ENCODE results near the gene GPC6. TPM values are rescaled to one million over a fixed set of nuclear protein-coding genes. Genes with fewer than 3 reads are reported as not detected.

GPC6 gene
- total and polyA plus RNA-seq, 2 experiments from 2014 or later = 26.0 to 92.8 TPM

DNA sequence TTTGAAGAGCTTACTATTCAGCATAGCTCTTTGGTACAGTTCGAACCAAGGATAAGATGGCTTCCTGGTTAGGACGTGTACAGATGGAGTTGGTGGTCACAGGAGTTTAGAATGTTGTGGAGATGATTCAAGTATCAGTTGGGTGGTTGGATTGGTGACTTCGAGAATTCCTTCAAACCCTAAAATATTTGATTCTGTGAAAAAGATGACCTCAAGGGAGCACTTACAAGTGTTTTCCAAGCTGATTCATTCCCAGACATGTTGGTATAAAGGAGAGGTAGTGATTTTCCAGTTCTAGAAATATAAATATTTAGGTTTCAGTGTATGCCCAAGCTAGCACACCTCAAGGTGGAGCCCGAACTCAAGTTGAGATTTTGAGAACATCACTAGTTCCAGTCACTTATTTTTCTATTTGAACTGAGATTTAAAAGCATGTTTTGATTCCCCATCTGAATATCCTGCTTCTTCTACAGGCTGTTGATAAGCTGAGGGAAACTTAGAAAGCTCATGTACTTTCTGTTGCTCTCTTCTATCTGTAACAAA is 946.8 kb downstream of the GPC6 start:
- 96% methylated on average over 4 of the region's 4 CpGs for WGBS (ENCODE audit: low lambda C conversion rate, missing lambda C conversion rate)
- TF ChIP-seq EZH2 (IDR thresholded peaks at IDR 0.05; ENCODE audit: borderline replicate concordance) (no peak), EZH2phosphoT487 (IDR thresholded peaks at IDR 0.05; ENCODE audit: low read depth, severe bottlenecking, unreplicated experiment) (no peak)
- TF ChIP-seq, protein P1, sequence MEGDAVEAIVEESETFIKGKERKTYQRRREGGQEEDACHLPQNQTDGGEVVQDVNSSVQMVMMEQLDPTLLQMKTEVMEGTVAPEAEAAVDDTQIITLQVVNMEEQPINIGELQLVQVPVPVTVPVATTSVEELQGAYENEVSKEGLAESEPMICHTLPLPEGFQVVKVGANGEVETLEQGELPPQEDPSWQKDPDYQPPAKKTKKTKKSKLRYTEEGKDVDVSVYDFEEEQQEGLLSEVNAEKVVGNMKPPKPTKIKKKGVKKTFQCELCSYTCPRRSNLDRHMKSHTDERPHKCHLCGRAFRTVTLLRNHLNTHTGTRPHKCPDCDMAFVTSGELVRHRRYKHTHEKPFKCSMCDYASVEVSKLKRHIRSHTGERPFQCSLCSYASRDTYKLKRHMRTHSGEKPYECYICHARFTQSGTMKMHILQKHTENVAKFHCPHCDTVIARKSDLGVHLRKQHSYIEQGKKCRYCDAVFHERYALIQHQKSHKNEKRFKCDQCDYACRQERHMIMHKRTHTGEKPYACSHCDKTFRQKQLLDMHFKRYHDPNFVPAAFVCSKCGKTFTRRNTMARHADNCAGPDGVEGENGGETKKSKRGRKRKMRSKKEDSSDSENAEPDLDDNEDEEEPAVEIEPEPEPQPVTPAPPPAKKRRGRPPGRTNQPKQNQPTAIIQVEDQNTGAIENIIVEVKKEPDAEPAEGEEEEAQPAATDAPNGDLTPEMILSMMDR (IDR thresholded peaks at IDR 0.05; ENCODE audit: poor library complexity) = no peak
- no peak overlapping the region for H3K4me2 ChIP-seq

DNA sequence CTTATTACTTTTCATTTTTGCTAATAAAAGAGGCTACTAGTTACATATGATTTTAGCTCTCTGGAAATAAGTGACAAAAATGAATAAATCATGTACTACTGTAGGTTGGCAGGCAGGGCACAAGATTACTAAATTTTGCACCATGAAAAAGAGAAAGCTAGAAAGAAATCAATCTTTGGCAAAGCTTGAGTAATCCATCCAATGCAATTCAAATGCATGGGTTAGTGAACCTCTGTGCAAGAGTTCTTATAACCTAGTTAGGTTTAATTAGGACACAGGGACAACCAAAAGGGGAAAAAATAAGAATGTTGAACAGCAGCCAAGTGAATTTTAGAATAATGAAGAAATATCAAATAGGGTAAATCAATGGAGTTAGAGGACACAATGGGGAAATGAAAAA is 947.4 kb downstream of the GPC6 start:
- no peak for TF ChIP-seq EZH2phosphoT487 (IDR thresholded peaks at IDR 0.05; ENCODE audit: low read depth, severe bottlenecking, unreplicated experiment)
- no peak overlapping the region for H3K4me2 ChIP-seq
- no peaks in the 10 kb centered on the region for H4K20me1 ChIP-seq (ENCODE audit: insufficient read depth, poor library complexity, severe bottlenecking)
- no peak overlapping the region for H3K4me3 ChIP-seq
- peaks cover 4% of the 10 kb centered on the region for H3K4me1 ChIP-seq (ENCODE audit: insufficient read depth)
- no peak overlapping the region for H2AFZ ChIP-seq
- H3K79me2 ChIP-seq = no peaks in the 10 kb centered on the region
- DNase-seq (ENCODE audit: low spot score) = no peak
- no peaks in the 10 kb centered on the region for H3K9me3 ChIP-seq (ENCODE audit: low read depth)
- H3K27ac ChIP-seq = no peak overlapping the region
- no peaks in the 10 kb centered on the region for H3K9me2 ChIP-seq (replicated peaks; ENCODE audit: insufficient read depth)
- no peaks in the 10 kb centered on the region for H3K36me3 ChIP-seq (replicated peaks; ENCODE audit: insufficient read depth, low read depth)
- no peaks in the 10 kb centered on the region for H3K27me3 ChIP-seq

More for the DNA sequence above, 946.8 kb downstream of the GPC6 start:
- H3K27me3 ChIP-seq = no peaks in the 10 kb centered on the region
- H3K79me2 ChIP-seq = no peaks in the 10 kb centered on the region
- H3K27ac ChIP-seq = no peak overlapping the region
- no peak overlapping the region for H2AFZ ChIP-seq
- H3K36me3 ChIP-seq (replicated peaks; ENCODE audit: insufficient read depth, low read depth) = no peaks in the 10 kb centered on the region
- no peaks in the 10 kb centered on the region for H4K20me1 ChIP-seq (ENCODE audit: insufficient read depth, poor library complexity, severe bottlenecking)
- H3K9me2 ChIP-seq (replicated peaks; ENCODE audit: insufficient read depth) = no peaks in the 10 kb centered on the region
- H3K4me1 ChIP-seq (ENCODE audit: insufficient read depth) = peaks cover 4% of the 10 kb centered on the region
- H3K4me3 ChIP-seq = no peak overlapping the region
- no peak for DNase-seq (ENCODE audit: low spot score)
- H3K9me3 ChIP-seq (ENCODE audit: low read depth) = no peaks in the 10 kb centered on the region

DNA sequence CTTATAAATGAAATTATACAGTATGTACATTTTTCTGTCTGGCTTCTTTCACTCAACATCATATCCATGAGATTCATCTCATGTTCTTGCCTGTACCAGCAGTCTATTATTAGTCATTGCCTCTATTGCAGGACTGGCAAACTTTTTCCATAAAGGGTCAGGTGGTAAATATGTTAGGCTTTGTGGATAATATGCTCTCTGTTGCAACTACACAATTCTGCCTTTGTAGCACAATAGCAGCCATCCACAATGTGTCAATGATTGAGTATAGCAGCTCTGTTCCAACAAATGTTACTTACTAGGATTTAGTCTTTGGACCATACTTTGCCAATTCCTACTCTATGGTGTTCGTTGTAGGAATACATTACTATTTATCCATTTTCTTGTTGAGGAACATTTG is 948.5 kb downstream of the GPC6 start:
- H3K4me1 ChIP-seq (ENCODE audit: insufficient read depth) = peaks cover 4% of the 10 kb centered on the region
- no peaks in the 10 kb centered on the region for H3K79me2 ChIP-seq
- 100% methylated on average over 1 of the region's 1 CpG for WGBS (ENCODE audit: low lambda C conversion rate, missing lambda C conversion rate)
- H2AFZ ChIP-seq = no peak overlapping the region
- no peak overlapping the region for H3K4me2 ChIP-seq
- no peaks in the 10 kb centered on the region for H3K9me2 ChIP-seq (replicated peaks; ENCODE audit: insufficient read depth)
- H3K4me3 ChIP-seq = no peak overlapping the region
- H3K27me3 ChIP-seq = no peaks in the 10 kb centered on the region
- H3K36me3 ChIP-seq (replicated peaks; ENCODE audit: insufficient read depth, low read depth) = no peaks in the 10 kb centered on the region
- DNase-seq (ENCODE audit: low spot score) = no peak
- H3K9me3 ChIP-seq (ENCODE audit: low read depth) = no peaks in the 10 kb centered on the region
- TF ChIP-seq, protein P1 (IDR thresholded peaks at IDR 0.05; ENCODE audit: poor library complexity) = no peak
- no peak for TF ChIP-seq EZH2phosphoT487 (IDR thresholded peaks at IDR 0.05; ENCODE audit: low read depth, severe bottlenecking, unreplicated experiment)
- no peak for TF ChIP-seq EZH2 (IDR thresholded peaks at IDR 0.05; ENCODE audit: borderline replicate concordance)
- H3K27ac ChIP-seq = no peak overlapping the region
- H4K20me1 ChIP-seq (ENCODE audit: insufficient read depth, poor library complexity, severe bottlenecking) = no peaks in the 10 kb centered on the region

DNA sequence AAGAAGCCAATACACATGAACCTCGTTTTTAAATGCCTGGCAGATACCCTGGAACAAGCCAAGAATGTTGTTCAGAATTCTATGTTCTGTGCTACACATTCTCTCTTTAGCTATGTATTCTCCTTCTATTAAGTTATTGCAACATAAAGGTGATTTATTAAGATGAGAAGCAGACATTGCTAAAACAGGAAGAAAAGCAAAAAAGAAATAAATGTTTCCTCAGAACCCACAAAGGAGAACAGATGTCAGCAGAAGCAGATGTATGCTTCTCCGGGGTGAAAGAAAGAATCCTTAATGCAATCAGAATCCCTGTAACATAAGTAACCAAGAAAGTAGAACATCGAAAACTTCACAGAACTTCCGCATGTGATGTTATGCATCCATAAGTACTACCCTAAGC is 950.0 kb downstream of the GPC6 start:
- Histone ChIP-seq H3K4me2 (no peak overlapping the region), H3K4me1 (ENCODE audit: insufficient read depth) (peaks cover 4% of the 10 kb centered on the region), H3K9me2 (replicated peaks; ENCODE audit: insufficient read depth) (no peaks in the 10 kb centered on the region), H3K9me3 (ENCODE audit: low read depth) (no peaks in the 10 kb centered on the region), H4K20me1 (ENCODE audit: insufficient read depth, poor library complexity, severe bottlenecking) (no peaks in the 10 kb centered on the region), H2AFZ (no peak overlapping the region), H3K36me3 (replicated peaks; ENCODE audit: insufficient read depth, low read depth) (no peaks in the 10 kb centered on the region), H3K27ac (no peak overlapping the region), H3K27me3 (no peaks in the 10 kb centered on the region), H3K79me2 (no peaks in the 10 kb centered on the region), H3K4me3 (no peak overlapping the region)
- no peak for DNase-seq (ENCODE audit: low spot score)
- 70% methylated on average over 4 of the region's 4 CpGs for WGBS (ENCODE audit: low lambda C conversion rate, missing lambda C conversion rate)
- TF ChIP-seq EZH2 (IDR thresholded peaks at IDR 0.05; ENCODE audit: borderline replicate concordance) = no peak
- TF ChIP-seq EZH2phosphoT487 (IDR thresholded peaks at IDR 0.05; ENCODE audit: low read depth, severe bottlenecking, unreplicated experiment) = no peak
- TF ChIP-seq, protein P1 (IDR thresholded peaks at IDR 0.05; ENCODE audit: poor library complexity) = no peak
